NCI-H2171 (cell line): ENCODE results near the gene ENDOD1.
"Not testable (repeated sequence)": the region's sequence is repeated elsewhere in the genome, so short reads cannot be mapped to it uniquely, and the experiment has no call there.

Experiments used
- DNase-seq: peaks from one replicate; lab custom pipeline; 2025; lab: John Stamatoyannopoulos, UW

ENDOD1 gene, protein sequence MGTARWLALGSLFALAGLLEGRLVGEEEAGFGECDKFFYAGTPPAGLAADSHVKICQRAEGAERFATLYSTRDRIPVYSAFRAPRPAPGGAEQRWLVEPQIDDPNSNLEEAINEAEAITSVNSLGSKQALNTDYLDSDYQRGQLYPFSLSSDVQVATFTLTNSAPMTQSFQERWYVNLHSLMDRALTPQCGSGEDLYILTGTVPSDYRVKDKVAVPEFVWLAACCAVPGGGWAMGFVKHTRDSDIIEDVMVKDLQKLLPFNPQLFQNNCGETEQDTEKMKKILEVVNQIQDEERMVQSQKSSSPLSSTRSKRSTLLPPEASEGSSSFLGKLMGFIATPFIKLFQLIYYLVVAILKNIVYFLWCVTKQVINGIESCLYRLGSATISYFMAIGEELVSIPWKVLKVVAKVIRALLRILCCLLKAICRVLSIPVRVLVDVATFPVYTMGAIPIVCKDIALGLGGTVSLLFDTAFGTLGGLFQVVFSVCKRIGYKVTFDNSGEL

DNA sequence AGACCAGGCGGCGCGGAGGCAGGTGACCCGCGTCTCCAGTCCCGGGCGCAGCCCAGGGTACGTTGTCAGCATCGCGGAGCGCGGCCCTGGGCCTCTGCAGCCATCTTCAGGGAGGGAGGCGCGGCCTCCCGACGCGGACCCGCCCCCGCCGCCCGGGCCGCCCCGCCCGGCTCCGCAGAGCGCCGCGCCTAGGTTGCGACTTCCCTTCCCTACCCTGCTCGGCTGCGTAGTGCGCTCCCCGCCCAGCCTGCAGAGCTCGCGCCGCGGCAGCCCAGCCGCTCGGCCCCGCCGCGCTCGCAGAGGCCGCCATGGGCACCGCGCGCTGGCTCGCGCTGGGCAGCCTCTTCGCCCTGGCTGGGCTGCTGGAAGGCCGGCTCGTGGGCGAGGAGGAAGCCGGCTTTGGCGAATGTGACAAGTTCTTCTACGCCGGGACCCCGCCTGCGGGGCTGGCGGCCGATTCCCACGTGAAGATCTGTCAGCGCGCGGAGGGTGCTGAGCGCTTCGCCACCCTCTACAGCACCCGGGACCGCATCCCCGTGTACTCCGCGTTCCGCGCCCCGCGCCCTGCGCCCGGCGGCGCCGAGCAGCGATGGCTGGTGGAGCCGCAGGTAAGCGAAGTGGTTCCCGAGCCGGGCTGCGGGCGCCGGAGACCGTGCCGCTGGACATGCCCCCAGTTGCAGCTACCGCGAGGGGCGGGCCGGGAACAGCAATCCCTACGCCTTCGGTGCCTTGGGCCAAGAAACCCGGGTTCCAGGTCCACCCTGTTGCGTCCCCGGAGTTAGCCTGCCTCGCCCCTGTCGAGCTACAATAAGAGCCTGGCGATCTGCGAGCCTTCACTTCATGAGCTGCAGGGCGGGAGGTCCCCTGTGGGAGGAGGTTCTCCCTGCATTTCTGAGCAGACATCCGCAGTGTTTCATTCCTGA lies at the start of gene ENDOD1:
Gene ENDOD1 (plus strand): TSS at position 227 of the 923 bp plus-strand sequence. CDS start 82 bp downstream, at position 309.
- peak; percentile 65 for DNase-seq

GRCh38 chr11:95042239-95042638 lies 47.4 kb upstream of the ENDOD1 start:
- no peak for DNase-seq

GRCh38 chr11:95042906-95043305 lies 46.7 kb upstream of the ENDOD1 start:
- DNase-seq, result no peak

- no peak for DNase-seq
Measured at GRCh38 chr11:95044010-95044409, 45.6 kb upstream of the ENDOD1 start.

- DNase-seq, result no peak
Measured at GRCh38 chr11:95045812-95046211, 43.8 kb upstream of the ENDOD1 start.

GRCh38 chr11:95049122-95049521 lies 40.5 kb upstream of the ENDOD1 start, which contains the start of gene KDM4F:
Gene KDM4F (plus strand): TSS chr11:95049422.
- DNase-seq, result not testable (repeated sequence)

- no peak for DNase-seq
Measured at GRCh38 chr11:95050595-95051202, 38.9 kb upstream of the ENDOD1 start.

DNA sequence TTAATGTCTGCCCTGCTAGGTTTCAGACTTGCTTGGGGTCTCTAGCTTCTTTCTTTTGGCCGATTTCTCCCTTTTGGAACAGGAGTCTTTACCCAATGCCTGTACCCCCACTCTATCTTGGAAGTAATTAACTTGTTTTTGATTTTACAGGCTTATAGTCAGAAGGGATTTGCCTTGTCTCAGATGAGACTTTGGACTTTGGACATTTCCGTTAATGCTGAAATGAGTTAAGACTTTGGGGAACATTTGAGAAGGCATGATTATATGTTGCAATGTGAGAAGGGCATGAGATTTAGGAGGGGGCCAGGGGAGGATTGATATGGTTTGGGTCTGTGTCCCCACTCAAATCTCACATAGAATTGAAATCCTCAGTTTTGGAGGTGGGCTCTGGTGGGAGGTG lies 35.3 kb upstream of the ENDOD1 start:
- DNase-seq, result no peak

- DNase-seq, result no peak
Measured at GRCh38 chr11:95055283-95055897, 34.3 kb upstream of the ENDOD1 start.

DNA sequence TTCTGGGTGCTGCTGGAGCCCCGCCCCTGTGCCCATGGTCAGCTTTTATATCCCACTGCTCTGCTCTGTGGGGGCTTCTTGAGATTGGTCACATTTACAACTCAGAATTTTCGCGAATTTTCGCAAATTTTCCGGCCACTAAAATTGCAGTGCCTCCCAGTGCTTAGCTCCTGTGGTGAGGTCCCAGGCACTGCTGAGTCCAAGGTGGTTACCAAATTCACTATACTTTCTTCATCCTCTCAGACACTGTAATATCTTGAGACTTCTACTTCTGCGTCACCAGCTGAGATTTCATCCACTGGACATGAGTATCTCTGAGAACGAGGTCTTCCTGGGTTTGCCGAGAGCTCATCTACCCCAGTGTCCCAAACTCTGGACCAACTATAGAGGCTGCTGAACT lies 31.7 kb upstream of the ENDOD1 start:
- no peak for DNase-seq

DNA sequence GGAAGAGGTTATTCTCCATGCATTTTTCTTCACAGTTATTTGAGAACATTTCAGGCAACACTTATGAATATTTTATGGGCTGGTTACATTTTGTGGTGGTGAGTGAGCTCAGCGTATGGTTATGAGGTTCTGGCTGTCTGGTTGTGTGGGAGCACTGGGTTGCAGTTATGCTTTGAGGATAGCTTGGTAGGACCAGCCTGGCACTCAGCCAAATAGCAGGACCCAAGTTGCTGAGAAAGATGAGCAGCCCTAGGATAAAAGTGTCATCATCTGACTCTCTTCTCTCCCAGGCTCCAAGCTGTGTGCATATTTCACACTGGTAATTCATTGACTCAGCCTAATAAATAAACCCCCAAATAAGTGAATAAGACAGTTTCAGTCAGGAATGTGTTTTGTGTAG lies 31.0 kb upstream of the ENDOD1 start:
- DNase-seq, result no peak

- DNase-seq, result no peak
Measured at GRCh38 chr11:95059046-95059445, 30.6 kb upstream of the ENDOD1 start.

DNA sequence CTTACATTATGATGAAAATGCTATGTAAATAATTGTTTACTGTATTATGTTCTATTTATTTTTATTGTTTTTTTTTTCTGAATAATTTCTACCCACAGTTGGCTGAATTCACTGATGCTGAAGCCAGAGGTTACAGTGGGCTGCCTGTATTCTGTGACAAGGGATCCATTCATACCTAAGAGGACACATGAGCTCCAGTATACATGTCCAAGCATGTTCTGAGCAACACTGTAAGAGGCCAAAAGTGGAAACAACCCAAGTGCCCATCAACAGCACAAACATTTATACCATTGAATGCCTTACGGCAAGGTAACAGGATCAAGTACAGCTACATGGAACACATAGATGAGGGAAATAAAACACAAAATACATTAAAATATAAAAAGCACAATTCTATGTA lies 24.3 kb upstream of the ENDOD1 start:
- peak; percentile 4 for DNase-seq

DNA sequence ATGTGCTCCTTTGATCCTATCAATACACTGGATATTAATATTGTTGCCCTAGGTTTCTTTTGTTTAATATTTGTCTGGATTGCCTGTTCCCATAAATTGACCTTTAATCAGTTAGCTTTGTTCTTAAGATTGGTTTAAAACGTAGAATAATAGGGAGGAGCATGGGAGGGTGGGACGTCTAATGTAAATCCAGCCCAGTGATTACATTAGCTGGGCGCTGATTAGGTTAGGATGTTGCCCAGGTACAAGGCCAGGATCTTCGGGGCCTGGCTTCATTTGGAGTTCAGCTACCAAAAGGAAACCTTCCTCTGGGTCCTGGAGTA lies 23.0 kb upstream of the ENDOD1 start, which contains the start of gene SRSF8:
Gene SRSF8 (plus strand): TSS at position 204 of the 323 bp plus-strand sequence. CDS start 308 bp downstream, outside the sequence.
- no peak for DNase-seq

- DNase-seq, result peak; percentile 66
Measured at GRCh38 chr11:95067039-95067840, 22.4 kb upstream of the ENDOD1 start.

DNA sequence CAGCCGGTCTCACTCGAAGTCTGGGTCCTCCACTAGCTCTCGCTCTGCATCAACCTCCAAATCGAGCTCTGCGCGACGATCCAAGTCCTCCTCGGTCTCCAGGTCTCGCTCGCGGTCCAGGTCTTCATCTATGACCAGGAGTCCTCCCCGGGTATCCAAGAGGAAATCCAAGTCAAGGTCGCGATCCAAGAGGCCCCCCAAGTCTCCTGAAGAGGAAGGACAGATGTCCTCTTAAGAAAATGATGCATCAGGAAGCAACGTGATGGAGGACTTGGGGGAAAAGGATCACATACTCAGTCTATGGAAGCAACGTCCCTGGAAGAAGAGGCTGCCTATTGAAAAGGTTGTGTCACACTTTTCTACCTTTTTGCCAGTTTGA lies 21.8 kb upstream of the ENDOD1 start:
- no peak for DNase-seq

- peak; percentile 79 for DNase-seq
Measured at GRCh38 chr11:95068549-95068948, 21.1 kb upstream of the ENDOD1 start.

- DNase-seq, result no peak
Measured at GRCh38 chr11:95070471-95070870, 19.2 kb upstream of the ENDOD1 start.

GRCh38 chr11:95072948-95073347 lies 16.7 kb upstream of the ENDOD1 start:
- no peak for DNase-seq

- peak; percentile 18 for DNase-seq
Measured at GRCh38 chr11:95074792-95075563, 14.7 kb upstream of the ENDOD1 start.
